ENCODE results near the gene NFIA. TPM values are rescaled to one million over a fixed set of nuclear protein-coding genes. Genes with fewer than 3 reads are reported as not detected.

NFIA gene
- total RNA-seq, 1 donor from 2014 or later, result 132 TPM

DNA sequence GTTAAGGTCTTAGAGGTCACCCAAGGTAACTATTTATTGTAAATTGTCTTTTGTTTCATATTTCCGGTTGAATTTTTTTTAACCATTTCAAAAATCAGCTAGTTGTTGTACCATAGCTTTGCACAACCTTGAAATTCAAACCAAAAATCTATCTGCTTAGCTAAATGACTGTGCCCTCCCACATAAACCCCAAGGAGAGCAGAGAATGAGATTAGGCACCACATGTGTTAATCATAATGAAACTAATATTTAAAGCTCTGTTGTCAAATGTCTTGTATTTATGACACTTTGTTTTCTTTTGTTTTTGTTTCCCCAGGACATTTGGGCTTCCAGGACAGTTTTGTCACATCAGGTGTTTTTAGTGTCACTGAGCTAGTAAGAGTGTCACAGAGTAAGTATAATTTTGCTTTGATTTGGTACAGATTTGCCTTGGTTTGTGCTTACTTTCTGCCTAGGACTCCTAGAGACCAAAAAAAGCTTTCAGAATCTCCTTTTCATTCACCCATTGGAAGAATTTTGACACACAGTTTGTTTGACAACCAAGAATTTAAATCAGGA, 249.9 kb downstream of the NFIA start:
- no peak for DNase-seq (ENCODE audit: low spot score)

DNA sequence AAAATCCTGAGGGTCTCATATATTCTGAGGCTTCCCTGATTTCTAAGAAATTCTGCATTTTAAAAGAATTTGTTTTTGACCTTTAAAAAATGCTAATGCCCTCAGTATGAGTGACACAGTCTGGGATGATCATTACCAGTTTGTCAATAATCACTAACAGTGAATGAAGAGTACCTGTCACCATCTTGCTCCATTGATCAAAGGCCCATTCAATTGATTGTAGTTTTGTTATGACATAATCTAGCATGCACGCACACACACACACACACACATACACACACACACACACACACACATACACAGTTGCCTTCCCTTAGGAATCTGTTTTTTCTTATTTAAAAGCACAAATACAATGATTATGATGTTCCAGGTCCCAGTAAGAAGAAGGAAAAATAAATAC, 250.4 kb downstream of the NFIA start:
- DNase-seq (ENCODE audit: low spot score), result no peak

GRCh38 chr1:61334718-61335589, 252.6 kb downstream of the NFIA start:
- DNase-seq (ENCODE audit: low spot score), result no peak

- DNase-seq (ENCODE audit: low spot score), result no peak
Observed at GRCh38 chr1:61337037-61337436, 254.7 kb downstream of the NFIA start.

DNA sequence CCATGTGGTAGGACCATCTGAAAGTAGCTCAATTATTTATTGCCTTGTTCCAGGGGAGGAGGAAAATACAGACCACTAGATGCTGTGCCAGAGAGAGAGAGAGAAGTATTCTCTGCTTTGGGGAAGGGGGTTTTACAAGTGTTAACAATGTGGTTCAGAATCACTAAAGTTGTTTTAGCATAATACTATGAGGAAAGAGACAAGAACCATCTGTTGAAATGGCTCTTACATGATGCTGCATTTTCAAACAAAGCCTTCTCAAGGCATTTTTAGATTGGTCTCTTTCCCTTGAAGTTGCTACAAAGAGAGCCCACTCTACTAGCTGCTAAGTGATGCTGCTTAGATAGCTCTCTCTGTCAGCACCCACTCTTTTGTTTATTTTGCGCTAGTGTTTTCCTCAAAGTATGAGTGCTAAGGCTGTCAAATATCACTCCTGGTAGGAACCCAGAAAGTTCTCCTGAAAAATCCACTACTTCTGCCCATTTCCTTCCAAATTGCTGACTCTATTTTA, 255.1 kb downstream of the NFIA start:
- DNase-seq (ENCODE audit: low spot score), result no peak

GRCh38 chr1:61337981-61338848, 255.9 kb downstream of the NFIA start:
- DNase-seq (ENCODE audit: low spot score), result peak; percentile 74

DNA sequence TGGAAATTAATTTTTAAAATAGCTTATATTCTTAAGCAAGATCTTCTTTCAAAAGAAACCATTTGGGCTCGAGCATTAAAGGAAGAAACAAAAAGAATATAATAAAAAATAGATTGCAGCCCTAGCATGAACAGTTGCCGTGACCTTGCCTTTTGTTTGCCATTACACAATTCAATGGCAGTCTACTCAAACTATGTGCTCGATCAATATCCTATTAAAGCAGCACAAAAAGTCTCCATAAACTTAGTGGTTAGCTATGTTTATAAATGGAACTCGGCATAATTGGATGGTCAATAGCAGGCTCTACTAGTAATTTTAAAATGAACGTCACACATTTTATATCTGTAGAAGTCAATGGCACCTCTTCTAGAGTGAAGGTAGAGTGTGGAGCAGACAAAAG, 256.5 kb downstream of the NFIA start:
- no peak for DNase-seq (ENCODE audit: low spot score)

- DNase-seq (ENCODE audit: low spot score), result no peak
Observed at GRCh38 chr1:61341426-61341825, 259.1 kb downstream of the NFIA start.

- no peak for DNase-seq (ENCODE audit: low spot score)
Observed at GRCh38 chr1:61343734-61344420, 261.5 kb downstream of the NFIA start.

DNA sequence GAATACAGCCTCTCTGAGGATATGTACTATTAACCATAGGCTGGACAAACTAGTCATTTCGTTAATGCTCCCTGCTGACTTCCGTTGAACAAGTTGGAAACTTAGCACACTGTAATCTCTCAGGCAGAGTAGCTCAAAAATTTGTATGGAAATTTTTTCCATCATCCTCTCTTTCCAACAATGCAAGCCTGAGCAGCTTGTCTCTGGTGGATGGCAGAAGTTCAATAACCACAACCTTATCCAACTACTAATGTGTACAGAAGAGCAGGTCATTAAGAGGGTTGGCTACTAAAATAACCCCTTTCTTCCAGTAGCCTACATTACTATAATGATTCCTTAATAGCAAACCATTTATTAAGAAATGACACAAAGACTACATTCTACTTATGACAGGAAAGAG, 262.3 kb downstream of the NFIA start:
- DNase-seq (ENCODE audit: low spot score), result no peak

GRCh38 chr1:61348025-61348665, 265.8 kb downstream of the NFIA start:
- no peak for DNase-seq (ENCODE audit: low spot score)

DNA sequence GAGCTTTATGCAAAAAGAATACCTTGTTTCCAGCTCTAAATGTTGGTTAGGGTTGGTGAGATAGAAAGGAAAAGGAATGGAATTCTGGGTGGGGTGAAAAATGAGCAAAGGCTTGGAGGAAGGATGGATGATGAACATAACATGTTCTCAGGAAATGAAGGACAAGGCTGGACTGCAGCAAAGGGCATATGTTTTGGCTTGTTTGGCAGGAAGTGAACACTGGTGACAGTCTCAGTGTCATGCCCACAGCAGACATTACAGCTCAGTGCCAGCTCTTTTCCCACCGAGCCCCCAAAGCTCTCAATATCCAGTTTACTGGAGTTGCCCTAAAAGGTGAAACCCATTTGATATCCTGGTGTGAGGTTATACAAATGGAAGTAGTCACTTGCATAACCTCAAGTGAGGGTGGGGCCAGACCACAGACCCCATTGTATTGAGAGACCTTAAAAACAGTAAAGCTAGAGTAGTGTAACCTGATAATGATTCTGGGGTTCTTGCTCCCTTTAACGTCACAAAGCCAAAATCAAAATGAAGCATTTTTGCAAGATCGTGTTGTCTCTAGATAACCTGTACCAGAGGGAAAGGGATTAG, 270.6 kb downstream of the NFIA start:
- DNase-seq (ENCODE audit: low spot score), result no peak

- no peak for DNase-seq (ENCODE audit: low spot score)
Observed at GRCh38 chr1:61353797-61354406, 271.5 kb downstream of the NFIA start.

GRCh38 chr1:61356016-61356415, 273.7 kb downstream of the NFIA start:
- no peak for DNase-seq (ENCODE audit: low spot score)

DNA sequence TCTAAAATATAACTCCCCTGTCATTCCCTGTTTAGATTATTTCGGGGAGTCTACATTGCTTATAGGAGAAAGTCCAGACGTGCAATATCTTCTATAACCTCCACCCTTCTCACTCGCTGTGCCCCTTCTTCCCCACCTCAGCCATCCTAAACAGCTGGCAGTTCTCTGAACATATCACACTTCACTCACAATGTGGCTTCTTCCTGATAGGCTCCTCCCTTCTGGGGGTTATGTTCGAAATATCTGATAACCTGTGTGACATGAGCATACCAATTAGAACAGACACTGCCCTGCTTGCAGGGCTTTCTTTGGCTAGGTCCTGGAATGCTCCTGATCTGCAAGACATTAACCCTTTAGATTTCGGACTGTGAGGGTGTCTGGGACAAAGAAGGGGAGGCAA, 274.6 kb downstream of the NFIA start:
- DNase-seq (ENCODE audit: low spot score), result no peak

DNA sequence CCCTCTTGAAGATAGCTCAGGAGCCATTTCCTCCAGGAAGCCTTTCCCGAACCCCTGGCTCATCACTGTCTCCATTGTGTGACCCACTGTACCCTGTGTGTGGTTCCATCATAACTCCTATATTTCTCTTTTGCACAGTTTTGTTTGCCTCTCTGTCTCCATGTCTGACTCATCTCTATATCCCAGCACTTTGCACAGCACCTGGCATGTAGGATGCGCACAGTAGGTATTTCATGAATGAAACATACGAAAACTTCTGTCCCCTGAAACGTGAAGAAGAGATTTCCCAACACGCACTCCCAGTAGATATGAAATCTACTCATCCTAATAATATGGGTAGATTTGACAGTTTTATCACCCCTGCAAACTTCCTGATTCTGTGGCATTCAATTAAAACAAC, 275.2 kb downstream of the NFIA start:
- no peak for DNase-seq (ENCODE audit: low spot score)

GRCh38 chr1:61358770-61359455, 276.6 kb downstream of the NFIA start:
- DNase-seq (ENCODE audit: low spot score), result no peak

GRCh38 chr1:61361931-61362330, 279.6 kb downstream of the NFIA start:
- no peak for DNase-seq (ENCODE audit: low spot score)

DNA sequence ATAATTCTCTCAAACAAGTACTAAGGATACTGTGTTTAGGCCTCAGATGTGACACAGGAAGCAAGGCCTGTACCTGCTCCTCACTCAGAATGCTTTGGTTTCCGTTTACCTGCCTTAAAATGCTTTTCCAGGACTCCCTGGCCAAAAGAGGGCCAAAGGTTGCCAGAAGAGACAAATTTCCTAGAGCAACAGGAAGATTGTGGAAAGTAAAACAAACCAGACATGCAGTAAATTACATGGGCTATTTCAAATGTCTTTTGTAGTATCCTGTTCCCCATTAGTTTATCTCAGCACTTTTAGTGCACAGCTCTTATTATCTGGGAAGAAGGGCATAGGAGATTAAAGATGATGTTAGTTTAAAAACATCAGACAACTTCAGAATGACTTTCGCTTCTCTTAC, 280.0 kb downstream of the NFIA start:
- no peak for DNase-seq (ENCODE audit: low spot score)

- no peak for DNase-seq (ENCODE audit: low spot score)
Observed at GRCh38 chr1:61368366-61368765, 286.0 kb downstream of the NFIA start.
